Endometrial microvascular endothelial cells (primary cell): ENCODE measurements around the gene HMX3. TPM values are rescaled to one million over a fixed set of nuclear protein-coding genes. Genes with fewer than 3 reads are reported as not detected.

Experiments
- in situ Hi-C: cut with HindIII; loops from 2 replicates; pipeline ENCODE4 v1.10.0; 2017; ENCODE audit warnings: low sequenced_read_pairs, low pct_unique_long_range_greater_than_20kb; ENCODE audit errors: inconsistent ontology term
- total RNA-seq: library from RNA; depleted of rRNA; stranded (reverse); fragments of >200 nt; gene quantifications from one replicate; pipeline ENCODE4 v1.2.3, GENCODE V29; 2015; ENCODE audit errors: inconsistent ontology term

Gene HMX3
- not detected for total RNA-seq

DNA sequence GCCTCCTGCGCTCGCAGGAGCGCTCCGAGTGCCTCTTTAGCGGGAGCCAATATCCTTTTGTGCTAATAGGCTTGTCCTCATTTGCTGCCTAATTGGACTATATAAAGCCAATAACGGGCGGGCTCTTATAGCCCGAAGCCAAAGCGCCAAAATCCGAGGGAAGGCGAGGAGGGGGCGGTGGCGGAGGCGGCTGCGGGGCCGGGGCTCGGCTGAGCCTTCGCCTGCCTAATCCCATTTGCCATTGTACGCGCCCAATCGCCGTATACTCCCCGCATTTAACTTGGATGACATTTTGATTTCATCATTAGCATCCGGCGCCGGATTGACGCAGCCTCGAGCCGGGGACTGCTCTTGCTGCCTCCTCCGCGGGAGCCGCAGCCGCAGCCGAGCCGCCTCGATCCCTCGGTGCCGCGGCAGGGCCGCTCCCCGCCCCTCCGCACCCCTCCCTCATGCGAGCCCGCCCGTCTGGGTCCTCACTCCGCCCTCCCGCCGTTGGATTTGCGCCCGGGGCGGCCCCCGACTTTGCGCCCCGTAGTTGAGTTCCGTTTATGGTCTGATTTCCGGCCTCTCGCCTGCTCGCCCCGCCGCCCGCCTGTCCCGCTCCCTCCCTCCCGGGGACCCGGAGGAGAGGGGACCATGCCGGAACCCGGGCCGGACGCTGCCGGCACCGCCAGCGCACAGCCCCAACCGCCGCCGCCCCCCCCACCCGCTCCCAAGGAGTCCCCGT, at the start of gene HMX3:
Gene HMX3, plus strand, starts transcription at position 556 of the 727 bp plus-strand sequence. Its CDS starts 81 bp downstream, at position 637.
- in situ Hi-C loops: no loop called here

DNA sequence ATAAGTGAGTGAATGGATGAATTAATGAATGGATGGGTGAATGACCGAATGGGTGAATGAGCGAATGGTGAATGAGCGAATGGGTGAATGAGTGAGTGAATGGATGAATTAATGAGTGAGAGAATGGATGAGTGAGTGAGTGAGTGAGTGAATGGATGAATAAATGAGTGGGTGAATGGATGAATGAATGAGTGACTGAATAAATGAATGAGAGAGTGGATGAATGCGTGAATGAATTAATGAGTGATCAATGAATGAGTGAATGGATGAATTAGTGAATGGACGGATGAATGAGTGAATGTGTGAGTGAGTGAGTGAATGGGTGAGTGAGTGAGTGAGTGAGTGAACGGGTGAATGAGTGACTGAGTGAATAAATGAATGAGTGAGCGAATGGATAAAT, 49.5 kb upstream of the HMX3 start:
- in situ Hi-C loops: no loop called here

DNA sequence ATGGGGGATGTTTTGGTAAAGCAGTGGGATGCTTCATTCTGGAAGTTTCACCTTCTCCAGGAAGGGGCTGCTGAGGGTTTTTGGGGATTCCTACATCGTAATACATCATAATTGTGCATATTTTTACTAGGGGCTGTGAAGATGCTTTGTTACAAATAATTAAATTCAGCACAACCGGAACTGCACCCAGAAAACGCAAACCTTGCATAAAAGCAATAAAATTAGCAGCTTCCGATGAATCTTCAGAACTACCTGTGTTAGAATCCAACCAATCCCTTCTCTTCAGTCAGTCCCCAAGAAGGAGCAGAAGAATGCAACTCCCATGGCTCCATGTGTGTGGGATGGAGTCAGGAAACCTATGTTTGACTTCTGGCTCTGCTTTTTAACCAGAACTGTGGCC, 48.4 kb upstream of the HMX3 start:
- in situ Hi-C loops: no loop called here

DNA sequence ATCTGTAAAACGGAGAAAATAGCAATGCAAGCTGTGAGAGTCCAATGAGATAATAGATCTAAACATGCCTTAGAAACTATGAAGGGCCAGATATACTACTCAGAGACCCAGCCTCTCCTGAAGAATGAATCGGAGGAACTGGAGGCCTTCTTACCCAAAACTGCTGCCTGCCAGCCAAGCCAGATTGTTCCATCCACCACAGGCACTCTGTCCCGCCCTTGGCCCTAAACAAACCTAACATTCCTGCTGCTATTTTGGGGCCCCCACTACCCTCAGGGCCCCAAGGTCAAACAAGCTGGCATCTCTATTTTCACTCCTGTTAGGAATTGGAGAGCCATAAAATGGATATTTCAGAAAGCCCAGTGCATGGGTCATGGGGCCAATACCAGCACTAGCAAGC, 48.0 kb upstream of the HMX3 start:
- in situ Hi-C loops: no loop called here

DNA sequence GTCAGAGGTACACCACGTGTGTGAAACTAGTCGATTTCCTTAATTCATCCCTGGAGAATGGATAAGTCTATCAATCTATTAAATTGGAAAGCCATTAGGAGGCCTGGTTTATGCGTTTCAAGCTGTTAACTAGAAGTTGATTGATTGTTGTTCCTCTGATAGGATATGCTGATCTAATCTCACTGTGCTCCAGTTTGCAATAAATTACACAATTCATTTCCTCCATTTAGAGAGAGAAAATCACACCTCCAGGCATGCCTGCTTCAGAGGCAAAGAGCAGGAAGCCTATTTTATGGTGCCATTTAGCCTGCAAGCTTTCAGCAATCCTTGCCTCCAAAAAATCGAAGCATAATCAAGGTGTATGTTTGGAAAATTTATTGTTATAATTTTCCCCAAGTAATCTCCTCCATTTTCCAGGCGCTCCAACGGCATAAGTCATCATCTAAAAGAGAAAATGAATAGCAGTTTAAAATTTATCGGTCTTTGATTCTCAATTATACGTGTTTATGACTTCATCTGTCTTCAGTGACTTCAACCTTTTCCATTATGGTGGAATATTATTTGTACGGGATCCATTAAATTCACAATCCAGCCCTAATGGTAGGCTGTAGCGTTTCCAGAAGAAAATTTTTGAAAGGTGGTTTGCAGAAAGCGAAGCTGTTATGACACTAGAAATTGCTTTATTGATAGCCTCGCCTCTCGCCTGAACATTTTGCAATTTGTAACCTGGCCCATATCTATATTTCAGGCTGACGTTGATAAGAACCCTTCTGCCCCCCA, 42.9 kb upstream of the HMX3 start:
- in situ Hi-C loops: no loop called here

DNA sequence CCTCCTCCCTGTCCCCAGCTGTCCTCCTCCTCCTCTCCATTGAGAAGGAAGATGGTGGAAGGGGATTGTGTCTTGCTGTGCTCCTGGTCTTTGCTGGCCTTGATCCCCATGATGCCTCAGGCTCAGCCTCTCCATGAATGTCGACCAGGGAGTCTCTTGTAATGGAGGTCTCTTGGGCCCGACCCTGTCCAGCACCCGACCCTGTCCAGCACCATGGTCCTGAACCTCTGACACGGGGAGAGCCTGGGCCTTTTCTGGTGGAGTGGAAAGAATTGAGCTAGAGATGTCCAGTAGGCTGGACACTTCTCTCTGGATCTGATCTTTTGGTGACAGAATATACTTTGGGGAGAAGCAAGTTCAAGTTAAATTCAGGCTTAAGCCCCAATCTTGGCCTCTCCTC, 42.3 kb upstream of the HMX3 start:
- in situ Hi-C loops: no loop called here

DNA sequence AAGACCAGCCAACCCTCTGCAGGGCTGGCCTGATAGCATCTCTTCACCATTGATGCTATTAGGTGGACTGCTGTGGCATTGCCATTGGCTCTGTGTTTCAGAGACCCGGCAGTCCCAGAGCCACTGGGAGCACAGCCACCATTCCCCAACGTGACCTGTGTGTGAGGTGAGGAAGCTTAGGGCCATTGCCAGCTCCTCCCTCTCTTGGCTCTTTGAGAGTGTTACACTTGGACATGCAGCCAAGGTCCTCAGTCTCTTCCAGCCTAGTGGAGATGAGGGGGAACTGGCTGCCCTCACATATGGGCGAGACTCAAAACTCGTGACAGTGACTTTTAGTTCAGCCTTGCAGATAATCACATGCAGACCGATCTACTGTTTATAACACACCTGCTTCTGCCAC, 39.3 kb upstream of the HMX3 start:
- in situ Hi-C loops: no loop called here

DNA sequence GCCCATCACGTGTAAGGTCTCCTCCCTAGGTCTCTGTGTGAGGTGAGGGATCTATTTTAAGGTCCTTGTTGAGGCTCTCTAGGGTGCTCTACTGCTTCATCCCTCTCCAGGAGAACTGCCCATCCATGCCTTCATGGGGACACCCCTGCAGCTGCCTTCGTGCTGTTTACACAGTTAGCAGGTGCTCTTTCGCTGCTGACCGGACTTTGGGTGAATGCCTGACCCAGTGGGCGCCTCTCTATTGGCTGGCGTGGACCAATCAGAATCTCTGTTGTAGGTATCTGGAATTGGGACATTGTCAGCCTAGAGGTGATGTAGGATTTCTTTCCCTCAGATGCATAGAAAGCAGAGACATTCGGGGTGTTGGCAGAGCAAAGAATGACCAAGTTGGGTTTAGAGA, 38.7 kb upstream of the HMX3 start:
- in situ Hi-C loops: no loop called here

DNA sequence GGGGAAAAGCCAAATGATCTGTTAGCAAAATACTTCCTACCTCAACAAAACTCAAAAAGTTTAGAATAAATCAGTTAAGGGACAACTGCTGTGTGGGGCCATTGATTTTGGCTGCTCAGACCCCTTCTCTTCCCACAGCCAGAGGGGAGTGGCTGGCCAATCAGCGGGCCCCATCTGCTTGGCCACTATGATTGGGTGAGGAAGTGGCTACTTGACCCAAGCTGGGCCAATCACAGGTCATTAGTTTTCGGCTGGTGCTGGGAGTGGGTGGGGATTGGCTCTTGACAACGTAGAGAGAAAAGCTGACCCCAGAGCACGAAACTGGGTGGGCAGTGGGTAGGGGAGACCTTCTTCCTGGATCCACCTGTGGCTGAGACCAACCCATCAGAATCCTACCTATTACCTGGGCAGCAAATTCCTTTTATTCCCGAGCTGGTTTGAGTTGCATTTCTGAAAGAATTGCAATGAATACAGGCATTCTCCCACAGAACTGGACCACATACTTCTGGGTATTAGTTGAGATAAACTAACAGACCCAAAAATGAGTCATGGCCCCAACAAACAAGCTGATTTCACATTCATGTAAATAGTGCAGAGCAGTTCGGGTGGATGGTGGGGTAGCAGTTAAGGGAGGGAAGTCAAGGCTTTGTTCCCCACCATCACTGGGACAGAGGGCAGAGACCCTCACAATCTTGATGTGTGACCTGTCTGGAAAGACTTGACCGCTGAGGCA, 35.6 kb upstream of the HMX3 start:
- in situ Hi-C loops: no loop called here

DNA sequence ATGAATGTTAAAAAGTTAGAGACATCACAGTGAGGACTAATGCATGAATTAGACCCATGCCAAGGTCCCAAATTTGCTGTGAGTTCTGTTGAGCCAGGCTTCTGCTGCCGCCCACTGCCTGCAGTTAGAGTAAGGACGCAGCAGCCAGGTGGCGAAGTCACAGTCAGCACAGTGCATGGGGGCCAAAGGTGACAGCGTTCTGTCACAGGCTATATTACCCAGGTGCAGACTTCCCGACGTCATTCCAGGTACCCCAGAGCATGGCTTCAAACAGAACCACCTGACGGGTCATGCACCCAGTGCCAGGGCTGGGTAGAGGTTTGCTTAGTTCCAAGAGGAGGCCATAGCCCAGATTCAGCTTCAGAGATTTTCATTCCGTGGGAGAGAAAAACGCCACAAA, 33.9 kb upstream of the HMX3 start:
- in situ Hi-C loops: no loop called here

DNA sequence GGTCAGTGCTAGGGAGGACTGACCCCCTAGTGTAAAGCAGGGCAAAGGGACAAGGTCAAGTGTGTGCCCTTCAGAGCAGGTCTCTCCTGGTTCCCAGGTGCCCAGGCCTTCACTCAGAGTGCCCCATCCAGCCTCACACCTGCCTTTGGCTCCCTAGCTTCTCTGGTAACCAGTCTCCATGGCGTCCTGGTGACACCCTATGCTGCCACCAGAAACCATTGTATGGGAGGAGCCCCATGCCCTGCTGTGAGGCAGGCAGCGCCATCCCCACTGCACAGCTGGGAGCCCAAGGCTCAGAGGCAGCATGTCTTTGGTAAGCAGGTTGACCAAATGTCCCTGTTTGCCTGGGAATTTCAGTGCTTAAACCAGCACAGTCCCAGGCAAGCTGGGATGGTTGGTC, 33.1 kb upstream of the HMX3 start:
- in situ Hi-C loops: no loop called here

DNA sequence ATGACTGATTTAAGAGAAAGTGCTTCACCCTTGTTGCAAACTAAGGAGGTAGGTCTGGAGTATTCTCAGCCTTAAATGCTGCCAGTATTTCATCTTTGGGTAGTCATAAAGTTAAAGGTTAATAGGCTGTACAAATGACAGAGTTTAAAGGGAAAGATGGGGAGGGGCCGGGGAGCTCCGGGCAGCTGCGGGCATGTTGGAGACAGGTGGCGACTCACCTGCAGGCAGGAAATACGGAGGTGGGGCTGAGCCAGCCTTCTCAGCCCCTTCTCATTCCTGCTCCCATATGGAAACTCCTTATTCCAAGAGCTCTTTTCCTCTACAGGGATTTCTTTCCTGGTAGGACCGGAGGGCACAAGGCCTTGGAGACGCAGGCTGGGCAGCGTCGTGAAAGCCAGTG, 31.8 kb upstream of the HMX3 start:
- in situ Hi-C loops: no loop called here

DNA sequence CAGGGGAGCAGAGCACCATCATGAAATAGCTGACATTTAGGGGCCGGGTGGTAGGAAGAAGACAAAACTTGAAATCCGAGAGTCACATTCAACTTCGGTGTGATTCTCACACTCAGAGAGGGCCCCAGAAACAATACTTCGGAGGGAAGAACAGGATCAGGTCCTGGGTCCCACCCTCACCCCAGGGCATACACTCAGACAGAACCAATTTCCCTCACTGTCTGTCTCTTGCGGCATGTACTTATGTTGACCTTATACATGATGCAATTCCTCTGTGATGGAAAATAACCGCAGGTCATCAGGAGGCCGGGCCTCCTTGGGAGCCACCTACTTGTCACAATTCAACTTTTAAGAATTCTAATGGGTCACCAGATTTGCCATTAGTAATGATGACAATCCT, 26.3 kb upstream of the HMX3 start:
- in situ Hi-C loops: no loop called here

DNA sequence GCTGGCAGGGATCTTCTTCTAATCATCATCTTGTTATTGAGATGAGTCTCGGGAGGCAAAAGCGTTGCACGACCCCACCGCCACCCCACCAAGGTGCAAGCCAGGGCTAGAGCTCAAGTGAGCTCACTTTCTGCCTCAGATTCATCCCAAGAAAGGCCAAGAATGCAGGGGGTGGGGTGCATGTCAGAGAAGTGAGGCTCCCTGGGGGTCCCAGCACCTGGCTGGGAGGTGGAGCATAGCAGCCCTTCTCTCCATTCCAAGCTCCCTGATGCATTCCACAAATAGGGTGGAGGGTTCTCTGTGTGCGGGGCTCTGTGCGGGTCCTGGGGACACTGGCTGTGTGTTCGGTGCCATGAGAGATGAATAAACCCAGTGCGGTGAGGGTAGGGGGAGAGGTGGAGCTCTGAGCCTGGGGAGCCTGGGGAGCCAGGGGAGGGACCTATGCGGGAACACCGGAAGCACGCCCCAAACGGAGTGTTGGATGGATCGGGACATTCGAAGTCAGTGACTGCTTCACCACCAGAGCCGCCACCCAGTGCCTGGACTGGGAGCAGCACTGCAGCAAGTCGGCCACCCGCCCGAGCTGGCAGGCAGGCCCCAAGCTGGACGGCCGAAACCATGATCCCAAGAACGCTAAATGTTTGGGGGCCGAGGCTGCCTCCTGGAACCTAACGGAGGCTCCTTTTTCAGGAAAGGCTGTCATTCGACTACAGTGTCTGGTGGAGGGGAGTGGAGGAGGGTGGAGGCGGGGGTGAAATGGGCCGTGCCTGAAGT, 17.9 kb upstream of the HMX3 start:
- in situ Hi-C loops: no loop called here

DNA sequence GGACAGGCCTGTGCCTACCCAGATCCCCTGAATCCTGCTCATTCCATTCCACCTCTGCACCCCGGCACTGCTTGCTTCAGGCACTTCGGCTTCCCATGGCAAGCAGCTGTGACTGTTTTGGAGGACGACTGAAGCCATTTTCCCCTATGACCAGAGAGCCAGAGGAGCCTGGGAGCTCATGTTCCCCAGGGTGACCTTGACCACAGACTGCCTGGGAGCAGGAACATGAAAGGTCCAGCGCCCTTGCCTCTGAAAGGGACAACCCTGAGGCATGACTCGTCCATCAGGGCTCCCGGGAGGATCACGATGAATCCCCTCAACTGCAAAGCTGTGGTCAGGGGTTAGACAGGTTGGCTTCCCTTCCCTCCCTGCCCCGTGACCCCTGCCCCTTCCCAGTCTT, 16.7 kb upstream of the HMX3 start:
- in situ Hi-C loops: no loop called here

DNA sequence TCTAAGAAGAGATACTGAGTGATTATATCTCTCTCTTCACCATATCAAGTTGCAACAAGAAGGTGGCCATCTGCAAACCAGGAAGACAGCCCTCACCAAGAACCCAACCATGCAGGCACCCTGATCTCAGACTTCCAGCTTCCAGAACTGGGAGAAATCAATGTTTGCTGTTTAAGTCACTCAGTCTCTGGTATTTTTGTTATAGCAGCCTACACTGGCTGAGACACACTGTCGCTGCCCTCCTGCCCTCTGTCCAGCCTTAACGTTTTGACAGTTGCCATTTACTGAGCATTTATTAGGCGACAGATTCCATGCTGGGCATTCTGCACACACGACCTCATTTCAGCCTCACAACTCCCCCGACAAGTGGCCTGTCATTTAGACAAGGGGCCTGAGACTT, 9.5 kb upstream of the HMX3 start:
- in situ Hi-C loops: no loop called here

DNA sequence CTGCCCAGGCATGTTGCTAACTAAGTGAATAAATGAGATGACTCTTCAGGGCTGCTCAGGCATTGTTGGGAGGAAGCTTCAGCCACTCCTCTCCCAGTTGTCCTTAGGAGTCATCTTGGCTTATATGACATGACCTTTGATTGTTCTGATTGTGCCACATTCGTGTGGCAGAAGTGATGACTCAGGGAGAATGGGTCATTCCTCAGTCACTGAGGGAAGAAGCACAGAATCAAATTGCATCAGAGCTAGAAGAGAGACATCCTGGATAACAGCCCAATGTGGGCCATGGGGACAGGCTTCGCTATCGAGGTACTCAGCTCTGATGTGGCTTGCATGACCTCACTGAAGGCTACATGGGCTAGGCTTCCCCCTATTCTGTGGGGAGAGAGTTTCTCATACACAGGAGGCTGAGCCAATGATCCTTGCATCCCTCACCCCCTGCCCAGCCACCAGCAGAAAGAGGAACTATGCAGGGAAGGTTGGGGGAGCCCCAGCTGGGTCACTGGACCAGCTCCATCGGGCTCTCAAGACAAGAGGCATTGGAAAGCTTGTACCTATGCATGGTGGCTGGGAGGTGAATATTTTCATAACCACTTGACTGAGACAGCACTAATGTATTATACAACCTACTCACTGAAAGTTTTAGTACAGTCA, 6.0 kb upstream of the HMX3 start:
- in situ Hi-C loops: no loop called here

DNA sequence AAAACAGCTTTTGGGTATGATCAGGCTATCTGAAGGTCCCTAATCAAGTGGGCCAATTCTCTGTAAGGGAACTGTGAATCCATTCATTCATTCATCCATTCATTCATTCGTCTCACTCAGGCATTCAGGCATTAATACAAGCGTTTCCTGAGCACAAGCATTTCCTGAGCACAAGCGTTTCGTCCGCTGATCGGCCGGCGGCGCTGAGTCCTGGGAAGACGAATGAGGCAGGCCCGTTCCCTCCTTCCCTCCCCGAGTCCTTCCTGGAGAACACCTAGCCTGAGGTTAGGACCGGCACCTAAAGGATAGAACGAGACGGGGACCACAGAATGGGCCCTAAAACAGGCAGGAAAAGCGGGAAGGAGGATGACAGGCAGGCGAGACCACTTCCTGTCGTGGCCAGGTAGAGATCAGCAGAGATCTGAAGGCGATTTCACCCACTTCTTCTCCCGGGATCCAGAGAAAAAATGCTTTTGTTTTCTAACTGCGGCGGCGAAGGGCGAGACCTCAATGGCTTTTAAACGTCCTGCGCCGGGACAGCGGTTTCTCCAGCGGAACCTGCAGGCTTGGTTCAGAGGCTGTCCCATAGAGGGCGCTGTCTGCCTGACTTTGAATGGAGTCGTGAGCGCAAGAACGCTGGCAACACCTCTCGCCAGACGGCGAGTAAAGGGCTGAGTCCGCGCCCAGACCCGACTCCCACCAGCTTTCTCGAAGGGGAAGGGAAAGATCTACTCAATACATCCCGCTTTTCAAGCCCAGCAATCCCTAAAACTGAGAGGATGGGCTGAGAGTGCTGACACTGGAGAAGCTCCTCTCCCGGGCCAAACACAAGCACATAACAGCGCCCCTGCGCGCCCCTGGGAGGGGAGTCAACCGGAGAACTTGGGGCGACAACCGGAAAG, 2.9 kb upstream of the HMX3 start:
- in situ Hi-C loops: no loop called here
